Measurements from ENCODE around the gene PLA2G12B. TPM values are rescaled to one million over a fixed set of nuclear protein-coding genes. Genes with fewer than 3 reads are reported as not detected.
"Not testable (repeated sequence)": the region's sequence is repeated elsewhere in the genome, so short reads cannot be mapped to it uniquely, and the experiment has no call there.

The PLA2G12B gene
- total RNA-seq, 1 donor from 2014 or later, result not detected

DNA sequence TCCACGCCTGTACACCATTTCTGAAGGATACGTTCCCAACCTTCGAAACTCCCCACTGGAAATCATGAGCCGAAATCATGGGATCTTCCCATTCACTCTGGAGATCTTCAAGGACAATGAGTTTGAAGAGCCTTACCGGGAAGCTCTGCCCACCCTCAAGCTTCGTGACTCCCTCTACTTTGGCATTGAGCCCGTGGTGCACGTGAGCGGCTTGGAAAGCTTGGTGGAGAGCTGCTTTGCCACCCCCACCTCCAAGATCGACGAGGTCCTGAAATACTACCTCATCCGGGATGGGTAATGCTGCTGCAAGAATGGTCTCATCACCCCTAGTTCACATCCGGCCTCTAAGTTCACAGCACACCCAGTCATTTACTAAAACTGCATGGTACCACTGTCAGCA lies 30.3 kb downstream of the PLA2G12B start:
- TF ChIP-seq, protein P1, sequence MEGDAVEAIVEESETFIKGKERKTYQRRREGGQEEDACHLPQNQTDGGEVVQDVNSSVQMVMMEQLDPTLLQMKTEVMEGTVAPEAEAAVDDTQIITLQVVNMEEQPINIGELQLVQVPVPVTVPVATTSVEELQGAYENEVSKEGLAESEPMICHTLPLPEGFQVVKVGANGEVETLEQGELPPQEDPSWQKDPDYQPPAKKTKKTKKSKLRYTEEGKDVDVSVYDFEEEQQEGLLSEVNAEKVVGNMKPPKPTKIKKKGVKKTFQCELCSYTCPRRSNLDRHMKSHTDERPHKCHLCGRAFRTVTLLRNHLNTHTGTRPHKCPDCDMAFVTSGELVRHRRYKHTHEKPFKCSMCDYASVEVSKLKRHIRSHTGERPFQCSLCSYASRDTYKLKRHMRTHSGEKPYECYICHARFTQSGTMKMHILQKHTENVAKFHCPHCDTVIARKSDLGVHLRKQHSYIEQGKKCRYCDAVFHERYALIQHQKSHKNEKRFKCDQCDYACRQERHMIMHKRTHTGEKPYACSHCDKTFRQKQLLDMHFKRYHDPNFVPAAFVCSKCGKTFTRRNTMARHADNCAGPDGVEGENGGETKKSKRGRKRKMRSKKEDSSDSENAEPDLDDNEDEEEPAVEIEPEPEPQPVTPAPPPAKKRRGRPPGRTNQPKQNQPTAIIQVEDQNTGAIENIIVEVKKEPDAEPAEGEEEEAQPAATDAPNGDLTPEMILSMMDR (IDR thresholded peaks at IDR 0.05), result no peak
- Mint-ChIP-seq H3K27me3 (peaks cover 4% of the 10 kb centered on the region), H3K9me3 (peaks cover 9% of the 10 kb centered on the region), H3K4me3 (no peak overlapping the region), H3K4me1 (no peaks in the 10 kb centered on the region), H3K27ac (no peak overlapping the region), H3K36me3 (ENCODE audit: low read depth) (no peaks in the 10 kb centered on the region)
- ChIA-PET POLR2A (no interaction called here), CTCF (no interaction called here)
- DNase-seq (no peak), ATAC-seq (ENCODE audit: low read depth) (no peak)
- intact Hi-C loops (cut with micrococcal nuclease), result no loop called here

DNA sequence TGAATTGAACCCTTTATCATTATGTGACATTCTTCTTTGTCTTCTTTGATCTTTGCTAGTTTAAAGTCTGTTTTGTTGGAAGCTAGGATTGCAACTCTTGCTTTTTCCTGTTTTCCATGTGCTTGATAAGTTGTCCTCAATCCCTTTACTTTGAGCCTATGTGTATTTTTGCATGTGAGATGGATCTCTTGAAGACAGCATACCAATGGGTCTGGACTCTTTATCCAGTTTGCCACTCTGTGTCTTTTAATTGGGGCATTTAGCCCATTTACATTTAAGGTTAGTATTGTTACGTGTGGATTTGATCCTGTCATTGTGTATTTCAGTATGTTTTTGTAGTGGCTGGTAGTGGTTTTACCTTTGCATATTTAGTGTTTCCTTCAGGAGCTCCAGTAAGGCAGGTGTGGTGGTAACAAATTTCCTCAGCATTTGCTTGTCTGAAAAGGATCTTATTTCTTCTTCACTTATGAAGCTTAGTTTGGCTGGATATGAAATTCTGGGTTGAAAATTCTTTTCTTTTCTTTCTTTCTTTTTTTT lies 33.4 kb downstream of the PLA2G12B start:
- H3K9me3 Mint-ChIP-seq; H3K36me3 Mint-ChIP-seq (ENCODE audit: low read depth); intact Hi-C loops (cut with micrococcal nuclease); H3K4me3 Mint-ChIP-seq; POLR2A ChIA-PET; H3K27ac Mint-ChIP-seq; DNase-seq; H3K27me3 Mint-ChIP-seq; ATAC-seq (ENCODE audit: low read depth); CTCF ChIA-PET; H3K4me1 Mint-ChIP-seq: not testable (repeated sequence)

DNA sequence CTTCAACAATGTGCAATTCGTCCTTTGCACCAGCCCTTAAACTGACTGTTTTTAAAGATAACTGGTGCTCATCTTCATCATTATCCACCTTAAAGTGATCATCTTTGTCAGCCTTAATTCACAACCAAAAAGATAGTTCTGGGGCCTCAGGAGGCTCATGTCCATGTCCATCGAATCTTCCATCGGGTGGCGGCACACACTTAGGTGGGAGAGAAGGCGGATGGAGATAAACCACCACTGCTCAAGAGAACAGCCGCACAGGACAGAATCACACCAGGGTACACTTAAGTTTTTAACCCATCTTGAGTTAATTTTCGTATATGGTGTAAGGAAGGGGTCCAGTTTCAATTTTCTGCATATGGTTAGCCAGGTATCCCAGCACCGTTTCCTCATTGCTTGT lies 36.3 kb downstream of the PLA2G12B start:
- TF ChIP-seq, protein P1 (IDR thresholded peaks at IDR 0.05), result no peak
- no peak overlapping the region for H3K27ac Mint-ChIP-seq
- H3K36me3 Mint-ChIP-seq (ENCODE audit: low read depth), result no peaks in the 10 kb centered on the region

DNA sequence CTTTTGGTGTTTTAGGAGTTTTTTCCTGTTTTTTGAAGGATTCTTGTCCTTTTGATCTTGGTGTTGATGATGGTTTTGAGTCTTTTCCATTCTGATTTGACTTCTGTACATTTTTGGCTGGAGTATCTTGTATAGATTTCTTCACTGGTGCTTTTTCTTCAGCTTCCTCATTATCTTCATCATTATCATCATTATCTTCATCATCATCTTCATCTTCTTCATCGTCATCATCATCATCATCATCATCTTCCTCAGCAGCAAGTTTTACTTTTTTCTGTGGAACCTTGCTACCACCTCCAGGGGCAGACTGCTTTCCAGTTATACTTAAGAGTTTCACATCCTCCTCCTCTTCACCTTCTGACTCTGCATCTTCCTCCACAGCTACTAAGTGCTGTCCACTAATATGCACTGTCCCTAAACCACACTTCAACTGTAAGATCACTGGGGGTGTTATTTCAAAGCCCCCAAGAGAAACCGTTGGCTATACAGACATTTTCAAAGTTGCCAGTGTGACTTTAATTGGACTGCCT lies 36.7 kb downstream of the PLA2G12B start:
- H3K4me1 Mint-ChIP-seq; ATAC-seq (ENCODE audit: low read depth); H3K4me3 Mint-ChIP-seq; CTCF ChIA-PET; H3K27me3 Mint-ChIP-seq; H3K36me3 Mint-ChIP-seq (ENCODE audit: low read depth); intact Hi-C loops (cut with micrococcal nuclease); H3K9me3 Mint-ChIP-seq; DNase-seq; H3K27ac Mint-ChIP-seq; POLR2A ChIA-PET: not testable (repeated sequence)

More for the DNA sequence above, 36.3 kb downstream of the PLA2G12B start:
- no peak for DNase-seq
- no peaks in the 10 kb centered on the region for H3K4me1 Mint-ChIP-seq
- H3K4me3 Mint-ChIP-seq, result no peak overlapping the region
- intact Hi-C loops (cut with micrococcal nuclease), result no loop called here
- H3K27me3 Mint-ChIP-seq, result peaks cover 4% of the 10 kb centered on the region
- no peak for ATAC-seq (ENCODE audit: low read depth)
- peaks cover 9% of the 10 kb centered on the region for H3K9me3 Mint-ChIP-seq
- ChIA-PET CTCF (no interaction called here), POLR2A (no interaction called here)

DNA sequence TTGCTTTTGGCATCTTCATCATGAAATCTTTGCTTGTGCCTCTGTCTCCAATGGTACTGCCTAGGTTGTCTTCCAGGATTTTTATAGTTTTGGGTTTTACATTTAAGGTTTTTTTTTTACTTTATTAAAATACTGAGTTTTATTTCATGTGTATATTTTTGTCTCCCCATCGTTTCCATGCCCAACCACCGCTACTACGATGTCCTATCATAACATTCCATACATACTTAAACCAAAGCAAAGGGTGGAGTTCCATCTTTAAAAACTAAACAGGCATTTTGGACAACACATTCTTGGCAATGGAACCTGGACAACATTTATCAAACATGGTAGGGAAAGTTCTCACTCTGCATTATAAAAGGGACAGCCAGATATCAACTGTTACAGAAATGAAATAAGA lies 37.4 kb downstream of the PLA2G12B start:
- DNase-seq; H3K36me3 Mint-ChIP-seq (ENCODE audit: low read depth); H3K4me1 Mint-ChIP-seq; intact Hi-C loops (cut with micrococcal nuclease); H3K4me3 Mint-ChIP-seq; CTCF ChIA-PET; H3K27me3 Mint-ChIP-seq; H3K27ac Mint-ChIP-seq; ATAC-seq (ENCODE audit: low read depth); POLR2A ChIA-PET; H3K9me3 Mint-ChIP-seq: not testable (repeated sequence)

DNA sequence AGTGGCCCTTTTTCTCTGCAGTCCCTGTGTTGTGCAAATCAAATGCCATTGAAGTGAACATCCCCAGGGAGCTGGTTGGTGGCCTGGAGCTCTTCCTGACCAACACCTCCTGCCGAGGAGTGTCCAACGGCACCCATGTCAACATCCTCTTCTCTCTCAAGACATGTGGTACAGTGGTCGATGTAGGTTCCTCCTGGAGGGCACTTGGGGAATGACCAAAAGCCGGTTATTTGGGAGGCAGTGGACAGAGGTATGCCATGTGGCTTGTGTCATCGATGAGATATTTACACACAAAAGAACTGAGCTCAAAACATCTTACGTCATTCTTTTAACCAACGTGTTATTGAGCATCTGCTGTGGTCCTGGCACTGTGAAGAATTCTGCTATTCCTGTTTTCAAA lies 41.3 kb downstream of the PLA2G12B start:
- ChIA-PET CTCF (no interaction called here), POLR2A (no interaction called here)
- no peak overlapping the region for H3K27ac Mint-ChIP-seq
- intact Hi-C loops (cut with micrococcal nuclease), result no loop called here
- DNase-seq (no peak), ATAC-seq (ENCODE audit: low read depth) (no peak)
- H3K36me3 Mint-ChIP-seq (ENCODE audit: low read depth), result no peaks in the 10 kb centered on the region
- no peaks in the 10 kb centered on the region for H3K9me3 Mint-ChIP-seq
- no peak overlapping the region for H3K4me3 Mint-ChIP-seq
- no peaks in the 10 kb centered on the region for H3K4me1 Mint-ChIP-seq
- TF ChIP-seq, protein P1 (IDR thresholded peaks at IDR 0.05), result no peak
- no peaks in the 10 kb centered on the region for H3K27me3 Mint-ChIP-seq

DNA sequence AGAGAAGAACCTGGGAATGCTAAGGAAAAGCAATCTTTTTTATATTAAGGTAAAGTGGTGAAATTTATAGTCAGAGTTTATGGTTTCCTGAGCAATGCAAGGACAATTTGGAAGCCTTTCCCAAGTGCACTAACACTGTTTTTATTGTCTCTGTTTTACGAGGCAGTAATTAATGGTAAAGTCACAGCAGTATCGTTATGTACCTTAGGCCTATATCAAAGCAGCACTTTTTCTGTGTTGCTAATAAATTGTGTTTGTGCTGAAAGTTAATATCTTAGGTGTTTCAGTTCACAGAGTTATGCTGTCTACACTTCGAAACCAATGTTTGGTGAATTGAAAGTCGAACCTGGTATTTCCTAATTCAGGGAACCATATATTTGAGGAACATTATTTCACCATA lies 41.9 kb downstream of the PLA2G12B start:
- Mint-ChIP-seq H3K36me3 (ENCODE audit: low read depth) (no peaks in the 10 kb centered on the region), H3K9me3 (no peaks in the 10 kb centered on the region), H3K4me1 (no peaks in the 10 kb centered on the region), H3K27ac (no peak overlapping the region), H3K27me3 (no peaks in the 10 kb centered on the region), H3K4me3 (no peak overlapping the region)
- no peak for ATAC-seq (ENCODE audit: low read depth)
- intact Hi-C loops (cut with micrococcal nuclease), result no loop called here
- TF ChIP-seq, protein P1 (IDR thresholded peaks at IDR 0.05), result no peak
- no peak for DNase-seq
- POLR2A ChIA-PET, result no interaction called here
- CTCF ChIA-PET, result no interaction called here

Data from activated B cell treated with CpG ODN at 0.5 μM for 24 hours (primary cell).